ENCODE measurements around the gene MTIF3. TPM values are rescaled to one million over a fixed set of nuclear protein-coding genes. Genes with fewer than 3 reads are reported as not detected.
A peak's percentile ranks its signal among the peaks of the same experiment; 100 is the strongest.

The MTIF3 gene
- total RNA-seq, 2 experiments from 2014 or later, result 37.9 to 42.9 TPM

DNA sequence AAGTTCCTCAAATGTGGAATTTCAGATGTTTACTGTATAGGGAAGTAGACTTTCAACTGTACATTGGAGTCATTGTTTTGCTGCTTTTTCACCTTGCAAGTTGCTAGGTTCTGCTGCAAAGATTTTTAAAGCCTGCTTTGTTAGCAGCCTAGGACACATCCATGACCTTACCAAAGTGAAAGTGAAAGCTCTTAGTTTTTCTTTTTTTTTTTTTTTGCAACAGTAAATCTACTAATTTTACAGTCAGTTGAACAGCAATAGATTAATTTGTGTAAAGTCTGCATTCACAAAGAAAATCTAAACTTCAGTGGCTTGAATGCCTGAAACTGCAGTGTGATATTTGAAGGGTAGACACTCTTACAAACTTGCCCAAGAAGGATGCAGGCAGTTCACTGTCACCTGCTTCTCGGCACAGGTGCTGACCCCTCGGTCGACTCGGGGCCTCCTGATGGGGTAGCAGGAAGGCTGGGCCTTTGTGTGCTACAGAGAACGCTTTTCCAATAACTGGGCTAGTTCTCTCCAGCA lies 5.0 kb upstream of the MTIF3 start:
- intact Hi-C loops (cut with micrococcal nuclease; ENCODE audit: unreplicated experiment), result loop anchor here (10.0 kb wide), 1 partner anchor 281 kb away; the partner anchor contains the start of gene USP12

GRCh38 chr13:27450921-27451471 lies 632 bp upstream of the MTIF3 start:
- no peaks in the 10 kb centered on the region for H3K36me3 ChIP-seq (ENCODE audit: insufficient read depth, low read length)
- H3K9me2 ChIP-seq (ENCODE audit: insufficient read depth, low read length), result no peaks in the 10 kb centered on the region
- H2AFZ ChIP-seq (ENCODE audit: low read length), result peak overlapping the region; percentile 71; the same call in 1 of the 2 replicates
- H3K79me2 ChIP-seq (ENCODE audit: insufficient read depth, low read depth, low read length), result peaks cover 35% of the 10 kb centered on the region
- peak; percentile 28 for DNase-seq (ENCODE audit: low spot score)
- CTCF ChIA-PET (ENCODE audit: unreplicated experiment), result interaction anchor here (1.4 kb wide), 2 partner anchors 23 to 25 kb away, joined by 4 to 6 read pairs; no protein-coding TSS in a partner anchor
- intact Hi-C loops (cut with micrococcal nuclease; ENCODE audit: unreplicated experiment), result loop anchor here (1.0 to 10.0 kb wide), 3 partner anchors 26 to 276 kb away; partner anchors contain the start of genes LNX2, POLR1D and USP12
- no peaks in the 10 kb centered on the region for H3K9me3 ChIP-seq (ENCODE audit: low read length)
- no peaks in the 10 kb centered on the region for H4K20me1 ChIP-seq (ENCODE audit: insufficient read depth, low read length)
- POLR2A ChIA-PET, result interaction anchor here (0.8 to 1.4 kb wide), 3 partner anchors 12 to 28 kb away, joined by 3 to 6 read pairs (median 3); no protein-coding TSS in a partner anchor
- peaks cover 63% of the 10 kb centered on the region for H3K4me1 ChIP-seq (ENCODE audit: insufficient read depth, low read length, poor library complexity, severe bottlenecking)
- H3K27ac ChIP-seq (ENCODE audit: low read depth, low read length, poor library complexity, severe bottlenecking), result peak overlapping the region; percentile 95
- peak overlapping the region; percentile 79 for H3K4me2 ChIP-seq (ENCODE audit: low read length)
- no TSS peak for BruUV-seq (replicated peaks)
- TF ChIP-seq, protein P1, sequence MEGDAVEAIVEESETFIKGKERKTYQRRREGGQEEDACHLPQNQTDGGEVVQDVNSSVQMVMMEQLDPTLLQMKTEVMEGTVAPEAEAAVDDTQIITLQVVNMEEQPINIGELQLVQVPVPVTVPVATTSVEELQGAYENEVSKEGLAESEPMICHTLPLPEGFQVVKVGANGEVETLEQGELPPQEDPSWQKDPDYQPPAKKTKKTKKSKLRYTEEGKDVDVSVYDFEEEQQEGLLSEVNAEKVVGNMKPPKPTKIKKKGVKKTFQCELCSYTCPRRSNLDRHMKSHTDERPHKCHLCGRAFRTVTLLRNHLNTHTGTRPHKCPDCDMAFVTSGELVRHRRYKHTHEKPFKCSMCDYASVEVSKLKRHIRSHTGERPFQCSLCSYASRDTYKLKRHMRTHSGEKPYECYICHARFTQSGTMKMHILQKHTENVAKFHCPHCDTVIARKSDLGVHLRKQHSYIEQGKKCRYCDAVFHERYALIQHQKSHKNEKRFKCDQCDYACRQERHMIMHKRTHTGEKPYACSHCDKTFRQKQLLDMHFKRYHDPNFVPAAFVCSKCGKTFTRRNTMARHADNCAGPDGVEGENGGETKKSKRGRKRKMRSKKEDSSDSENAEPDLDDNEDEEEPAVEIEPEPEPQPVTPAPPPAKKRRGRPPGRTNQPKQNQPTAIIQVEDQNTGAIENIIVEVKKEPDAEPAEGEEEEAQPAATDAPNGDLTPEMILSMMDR (conservative IDR thresholded peaks at IDR 0.05; ENCODE audit: low read length), result no peak
- TF ChIP-seq EZH2phosphoT487 (IDR thresholded peaks at IDR 0.05; ENCODE audit: borderline replicate concordance, low read depth, low read length), result no peak
- H3K4me3 ChIP-seq (ENCODE audit: low read depth, low read length, poor library complexity, severe bottlenecking), result peak overlapping the region; percentile 78

More for the DNA sequence above, 5.0 kb upstream of the MTIF3 start:
- no peaks in the 10 kb centered on the region for H4K20me1 ChIP-seq (ENCODE audit: insufficient read depth, low read length)
- TF ChIP-seq EZH2phosphoT487 (IDR thresholded peaks at IDR 0.05; ENCODE audit: borderline replicate concordance, low read depth, low read length), result no peak
- TF ChIP-seq, protein P1 (conservative IDR thresholded peaks at IDR 0.05; ENCODE audit: low read length), result no peak
- no TSS peak for BruUV-seq (replicated peaks)
- peak overlapping the region; percentile 27 for H3K27ac ChIP-seq (ENCODE audit: low read depth, low read length, poor library complexity, severe bottlenecking)
- ChIA-PET POLR2A (interaction anchor here (0.6 to 1.8 kb wide), 13 partner anchors 8 to 363 kb away, joined by 3 to 15 read pairs (median 4); no protein-coding TSS in a partner anchor), CTCF (ENCODE audit: unreplicated experiment) (interaction anchor here (0.8 kb wide), 1 partner anchor 11 kb away, joined by 4 read pairs; no protein-coding TSS in a partner anchor)
- no peaks in the 10 kb centered on the region for H3K36me3 ChIP-seq (ENCODE audit: insufficient read depth, low read length)
- no peaks in the 10 kb centered on the region for H3K79me2 ChIP-seq (ENCODE audit: insufficient read depth, low read depth, low read length)
- H3K4me1 ChIP-seq (ENCODE audit: insufficient read depth, low read length, poor library complexity, severe bottlenecking), result peaks cover 33% of the 10 kb centered on the region
- peak; percentile 52 for DNase-seq (ENCODE audit: low spot score)
- H3K9me2 ChIP-seq (ENCODE audit: insufficient read depth, low read length), result no peaks in the 10 kb centered on the region
- no peaks in the 10 kb centered on the region for H3K9me3 ChIP-seq (ENCODE audit: low read length)
- H2AFZ ChIP-seq (ENCODE audit: low read length), result peak overlapping the region; percentile 99
- H3K4me2 ChIP-seq (ENCODE audit: low read length), result peak overlapping the region; percentile 92
- peak overlapping the region; percentile 60 for H3K4me3 ChIP-seq (ENCODE audit: low read depth, low read length, poor library complexity, severe bottlenecking)
